Measurements from ENCODE around the gene GRIK1.

The GRIK1 gene

GRCh38 chr21:29834617-29835016, 105.2 kb downstream of the GRIK1 start:
- TF ChIP-seq CTCF (IDR thresholded peaks at IDR 0.05; ENCODE audit: borderline replicate concordance, insufficient read depth, low read depth, low read length), result no peak
- no peak overlapping the region for H3K4me3 ChIP-seq (ENCODE audit: low read depth, low read length)

GRCh38 chr21:29832217-29832616, 107.6 kb downstream of the GRIK1 start:
- no peak for TF ChIP-seq CTCF (IDR thresholded peaks at IDR 0.05; ENCODE audit: borderline replicate concordance, insufficient read depth, low read depth, low read length)

GRCh38 chr21:29829564-29830275, 110.1 kb downstream of the GRIK1 start:
- no peak overlapping the region for H3K4me3 ChIP-seq (ENCODE audit: low read depth, low read length)
- TF ChIP-seq CTCF (IDR thresholded peaks at IDR 0.05; ENCODE audit: borderline replicate concordance, insufficient read depth, low read depth, low read length), result no peak

More at GRCh38 chr21:29832217-29832616, 107.6 kb downstream of the GRIK1 start:
- no peak overlapping the region for H3K4me3 ChIP-seq (ENCODE audit: low read depth, low read length)

GRCh38 chr21:29827647-29828046, 112.1 kb downstream of the GRIK1 start:
- no peak overlapping the region for H3K4me3 ChIP-seq (ENCODE audit: low read depth, low read length)
- no peak for TF ChIP-seq CTCF (IDR thresholded peaks at IDR 0.05; ENCODE audit: borderline replicate concordance, insufficient read depth, low read depth, low read length)

GRCh38 chr21:29827236-29827635, 112.6 kb downstream of the GRIK1 start:
- no peak for TF ChIP-seq CTCF (IDR thresholded peaks at IDR 0.05; ENCODE audit: borderline replicate concordance, insufficient read depth, low read depth, low read length)
- no peak overlapping the region for H3K4me3 ChIP-seq (ENCODE audit: low read depth, low read length)

- no peak overlapping the region for H3K4me3 ChIP-seq (ENCODE audit: low read depth, low read length)
Measured at GRCh38 chr21:29826386-29826785, 113.4 kb downstream of the GRIK1 start.

More at GRCh38 chr21:29826386-29826785, 113.4 kb downstream of the GRIK1 start:
- TF ChIP-seq CTCF (IDR thresholded peaks at IDR 0.05; ENCODE audit: borderline replicate concordance, insufficient read depth, low read depth, low read length), result no peak

Data from GM12875 (cell line).